GM12873 (cell line): Measurements from ENCODE around the gene RFX7.

Source experiments
- CTCF ChIP-seq: IDR thresholded peaks from 2 replicates; pipeline ENCODE4 v1.5.1; 2012; ENCODE audit warnings: low read depth, mild to moderate bottlenecking, moderate library complexity, low read length, control low read depth; ENCODE audit not compliant: insufficient read depth; ENCODE audit errors: missing control alignments

The RFX7 gene

GRCh38 chr15:56247266-56247665 lies 3.6 kb upstream of the RFX7 start:
- TF ChIP-seq CTCF = no peak

GRCh38 chr15:56245871-56246814 lies 2.5 kb upstream of the RFX7 start:
- TF ChIP-seq CTCF = peak; percentile 100

GRCh38 chr15:56244811-56245576 lies 1.3 kb upstream of the RFX7 start:
- no peak for TF ChIP-seq CTCF

- no peak for TF ChIP-seq CTCF
These were observed 545 bp upstream of the RFX7 start for GRCh38 chr15:56244038-56244810.

- TF ChIP-seq CTCF = no peak
These were observed 1.0 kb downstream of the RFX7 start for GRCh38 chr15:56242576-56243162.

GRCh38 chr15:56241374-56242105 lies 2.1 kb downstream of the RFX7 start:
- TF ChIP-seq CTCF = no peak
